ENCODE data around the gene GRK6. TPM values are rescaled to one million over a fixed set of nuclear protein-coding genes. Genes with fewer than 3 reads are reported as not detected.

Gene GRK6
- total and polyA plus RNA-seq, 2 of the 4 experiments (the other 2 are of a cell fraction) = 25.3 to 30.1 TPM

- Histone ChIP-seq H3K23ac (ENCODE audit: low read depth, low read length) (no peak overlapping the region), H2AK5ac (ENCODE audit: low read depth, low read length) (no peak overlapping the region), H2AK9ac (replicated peaks; ENCODE audit: low read depth, low read length, poor library complexity) (peak overlapping the region; percentile 82), H2BK120ac (ENCODE audit: low read depth, low read length) (no peak overlapping the region), H3K56ac (ENCODE audit: extremely low read depth, insufficient read depth, low read length) (no peak overlapping the region), H2AFZ (replicated peaks; ENCODE audit: low read length, poor library complexity) (no peak overlapping the region), H3K79me1 (ENCODE audit: low read depth in 1 of 2, low read length in 2 of 2) (peaks cover 41 to 83% of the 10 kb centered on the region in 2 experiments), H3K18ac (ENCODE audit: low read depth, low read length) (no peak overlapping the region), H2BK15ac (ENCODE audit: low read depth, low read length) (no peak overlapping the region), H3K4me1 (ENCODE audit: control insufficient read depth, insufficient read depth, low read length) (peaks cover 21% of the 10 kb centered on the region), H3K9me3 (ENCODE audit: control insufficient read depth, insufficient read depth, low read length) (no peaks in the 10 kb centered on the region), H3K9me1 (ENCODE audit: insufficient read depth, low read length) (peaks cover 9% of the 10 kb centered on the region), H3K36me3 (ENCODE audit: control insufficient read depth, insufficient read depth, low read length) (peaks cover 82% of the 10 kb centered on the region), H3K4me3 (ENCODE audit: insufficient read depth, low read depth, low read length) (no peak overlapping the region), H4K8ac (ENCODE audit: low read depth in 2 of 2, low read length in 2 of 2) (no peak overlapping the region), H4K5ac (ENCODE audit: low read depth, low read length) (no peak overlapping the region), H2BK20ac (ENCODE audit: low read depth, low read length) (no peak overlapping the region), H3K9ac (ENCODE audit: low read depth, low read length) (no peak overlapping the region), H3K27ac (ENCODE audit: insufficient read depth, low read length) (no peak overlapping the region), H4K91ac (ENCODE audit: insufficient read depth, low read depth, low read length) (no peak overlapping the region), H4K20me1 (ENCODE audit: insufficient read depth, low read length) (peaks cover 96% of the 10 kb centered on the region), H3K27me3 (ENCODE audit: control insufficient read depth, insufficient read depth, low read length) (no peaks in the 10 kb centered on the region), H2BK5ac (ENCODE audit: low read depth, low read length, poor library complexity, severe bottlenecking) (no peak overlapping the region), H3K4ac (ENCODE audit: low read depth, low read length) (no peak overlapping the region), H3K4me2 (ENCODE audit: low read depth, low read length) (no peak overlapping the region), H3K14ac (replicated peaks; ENCODE audit: low read depth, low read length) (no peak overlapping the region)
- ChIA-PET POLR2A (ENCODE audit: unreplicated experiment) (no interaction called here), CTCF (no interaction called here)
- no TSS peak for BruUV-seq (replicated peaks)
- TF ChIP-seq MAFK (IDR thresholded peaks at IDR 0.05; ENCODE audit: low read depth, low read length) (no peak), MAZ (IDR thresholded peaks at IDR 0.05; ENCODE audit: borderline replicate concordance, low read depth, low read length) (no peak)
- DNase-seq (no peak), ATAC-seq (ENCODE audit: low read depth) (no peak)
- WGBS, 2 experiments (ENCODE audit: extremely low coverage in 2 of 2, insufficient read length in 1 of 2) = 92% methylated on average over 12 of the region's 15 CpGs; no CpG with 5 or more reads in 1 of the 2 experiments
- in situ Hi-C loops (cut with MboI; ENCODE audit: low sequenced_read_pairs) (no loop called here), intact Hi-C loops (cut with micrococcal nuclease) (no loop called here), dilution Hi-C loops (cut with HindIII; ENCODE audit: low sequenced_read_pairs, unreplicated experiment) (no loop called here)
Measured at GRCh38 chr5:177490311-177490991, 64.0 kb downstream of the GRK6 start.
